Astrocyte (in vitro differentiated cells and primary cell): Measurements from ENCODE around the gene LYRM2. TPM values are rescaled to one million over a fixed set of nuclear protein-coding genes. Genes with fewer than 3 reads are reported as not detected.

Experiments
- DNase-seq: peaks from one replicate; pipeline ENCODE4 v3.0.0-alpha.2; 2010; ENCODE audit warnings: low read depth
- FAIRE-seq: peaks from 2 replicates; lab custom pipeline; 2011; peaks lifted over from hg19 to GRCh38; lab: Jason Lieb, UNC
- H2AFZ ChIP-seq: 2 replicates; pipeline ENCODE4 v1.6.0; 2012; ENCODE audit warnings: low read depth, low read length, inconsistent platforms
- H3K27ac ChIP-seq: 2 replicates; pipeline ENCODE4 v1.5.1; 2011; ENCODE audit warnings: low read depth, low read length, inconsistent platforms
- H3K27me3 ChIP-seq: 2 replicates; pipeline ENCODE4 v1.6.0; 2011; ENCODE audit warnings: low read length, inconsistent platforms; ENCODE audit not compliant: insufficient read depth
- H3K36me3 ChIP-seq: 2 replicates; pipeline ENCODE4 v1.5.1; 2011; ENCODE audit warnings: low read length, inconsistent platforms; ENCODE audit not compliant: insufficient read depth
- H3K4me1 ChIP-seq: 2 replicates; pipeline ENCODE4 v1.5.1; 2011; ENCODE audit warnings: low read length, inconsistent platforms; ENCODE audit not compliant: insufficient read depth
- H3K4me2 ChIP-seq: 2 replicates; pipeline ENCODE4 v1.6.0; 2012; ENCODE audit warnings: low read length, inconsistent platforms
- H3K4me3 ChIP-seq: 2 replicates; pipeline ENCODE4 v1.5.1; 2011; ENCODE audit warnings: low read depth, mild to moderate bottlenecking, low read length, inconsistent platforms; ENCODE audit not compliant: insufficient read depth
- H3K79me2 ChIP-seq: 2 replicates; pipeline ENCODE4 v1.6.0; 2012; ENCODE audit warnings: mild to moderate bottlenecking, low read length, inconsistent platforms; ENCODE audit not compliant: insufficient read depth
- H3K9ac ChIP-seq: 2 replicates; pipeline ENCODE4 v1.6.0; 2012; ENCODE audit warnings: mild to moderate bottlenecking, low read length, inconsistent platforms
- H3K9me3 ChIP-seq: 2 replicates; pipeline ENCODE4 v1.5.1; 2012; ENCODE audit warnings: low read depth, mild to moderate bottlenecking, low read length, inconsistent platforms; ENCODE audit not compliant: insufficient read depth
- H4K20me1 ChIP-seq: 2 replicates; pipeline ENCODE4 v1.6.0; 2012; ENCODE audit warnings: low read length, inconsistent platforms; ENCODE audit not compliant: insufficient read depth
- H3K27ac Mint-ChIP-seq: one replicate; pipeline ENCODE4 v1.8.0; 2021; ENCODE audit warnings: mild to moderate bottlenecking, mixed read lengths; ENCODE audit not compliant: unreplicated experiment
- H3K27me3 Mint-ChIP-seq: one replicate; pipeline ENCODE4 v1.8.0; 2021; ENCODE audit warnings: low read depth, mixed read lengths; ENCODE audit not compliant: unreplicated experiment
- H3K36me3 Mint-ChIP-seq: one replicate; pipeline ENCODE4 v1.8.0; 2021; ENCODE audit warnings: low read depth, mixed read lengths; ENCODE audit not compliant: unreplicated experiment
- H3K4me1 Mint-ChIP-seq: one replicate; pipeline ENCODE4 v1.8.0; 2021; ENCODE audit warnings: low read depth, mixed read lengths; ENCODE audit not compliant: unreplicated experiment
- H3K4me3 Mint-ChIP-seq: one replicate; pipeline ENCODE4 v1.8.0; 2021; ENCODE audit warnings: mild to moderate bottlenecking, moderate library complexity, mixed read lengths; ENCODE audit not compliant: unreplicated experiment
- H3K9me3 Mint-ChIP-seq: one replicate; pipeline ENCODE4 v1.8.0; 2021; ENCODE audit warnings: mild to moderate bottlenecking, mixed read lengths; ENCODE audit not compliant: unreplicated experiment
- CTCF ChIP-seq: IDR thresholded peaks from 2 replicates; pipeline ENCODE4 v1.5.1; 2011; ENCODE audit warnings: low read depth, mild to moderate bottlenecking, inconsistent platforms, low read length, moderate library complexity; ENCODE audit not compliant: insufficient read depth
- EZH2 ChIP-seq: IDR thresholded peaks from 2 replicates; pipeline ENCODE4 v1.6.1; 2012; ENCODE audit warnings: mild to moderate bottlenecking, low read length, inconsistent platforms; ENCODE audit not compliant: insufficient read depth
- total RNA-seq: library from RNA; stranded (reverse); gene quantifications from 2 replicates; pipeline ENCODE4 v1.2.1, GENCODE V29; 2021

LYRM2 gene
- total RNA-seq, 1 donor from 2014 or later: 39.2 TPM

DNA sequence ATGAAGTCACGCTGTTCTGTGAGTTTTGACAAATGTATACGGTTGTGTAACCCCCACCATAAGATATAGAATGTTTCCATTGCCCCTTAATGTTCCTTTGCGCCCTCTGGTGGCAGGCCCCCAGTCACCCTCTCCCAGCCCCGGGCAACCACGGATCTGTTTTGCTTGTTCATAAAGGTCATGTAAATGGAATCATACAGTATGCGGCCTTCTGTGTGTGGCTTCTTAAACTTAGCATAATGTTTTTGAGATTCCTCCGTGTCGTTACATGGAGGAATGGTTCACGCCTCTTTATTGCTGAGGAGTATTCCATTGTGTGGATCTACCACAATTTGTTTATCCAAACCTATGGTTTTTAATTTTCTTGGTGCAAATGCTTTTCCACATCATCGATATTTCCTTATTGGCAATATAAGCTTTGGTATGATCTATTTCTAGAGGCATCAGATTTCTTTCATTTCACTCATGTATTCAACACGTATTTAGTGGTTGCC, 28.4 kb downstream of the LYRM2 start:
- Histone ChIP-seq H3K27ac (no peak overlapping the region), H3K4me3 (no peak overlapping the region), H3K27me3 (no peaks in the 10 kb centered on the region), H3K79me2 (no peaks in the 10 kb centered on the region), H3K36me3 (no peaks in the 10 kb centered on the region), H4K20me1 (no peaks in the 10 kb centered on the region), H3K9me3 (no peaks in the 10 kb centered on the region), H3K4me1 (peaks cover 3% of the 10 kb centered on the region), H3K9ac (no peak overlapping the region), H2AFZ (no peak overlapping the region), H3K4me2 (no peak overlapping the region)
- FAIRE-seq (no peak), DNase-seq (no peak)
- TF ChIP-seq EZH2 (no peak), CTCF (peak; percentile 56)
- Mint-ChIP-seq H3K27ac (no peak overlapping the region), H3K4me3 (no peak overlapping the region), H3K27me3 (no peaks in the 10 kb centered on the region), H3K9me3 (no peaks in the 10 kb centered on the region), H3K36me3 (peaks cover 2% of the 10 kb centered on the region), H3K4me1 (peaks cover 11% of the 10 kb centered on the region)

DNA sequence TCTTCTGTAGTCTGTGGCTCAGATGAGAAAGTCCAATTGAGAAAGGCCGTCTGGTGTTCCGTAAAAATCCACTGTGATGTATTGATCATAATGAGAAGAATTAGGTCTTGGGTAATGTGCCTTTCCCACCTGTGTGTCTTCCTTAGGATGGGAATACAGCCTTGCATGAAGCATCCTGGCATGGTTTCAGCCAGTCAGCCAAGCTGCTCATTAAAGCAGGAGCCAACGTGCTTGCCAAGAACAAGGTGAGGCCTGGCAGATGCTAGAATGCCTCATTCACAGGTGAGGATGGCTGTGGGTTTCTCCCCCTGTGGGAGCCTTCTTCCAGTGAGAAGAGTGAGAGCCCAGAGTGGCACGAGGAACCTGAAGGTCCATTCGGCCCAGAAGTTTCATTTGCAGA, 32.7 kb downstream of the LYRM2 start:
- H3K79me2 ChIP-seq: no peaks in the 10 kb centered on the region
- TF ChIP-seq EZH2: no peak
- no peaks in the 10 kb centered on the region for H3K27me3 ChIP-seq
- no peak overlapping the region for H3K27ac Mint-ChIP-seq
- no peaks in the 10 kb centered on the region for H4K20me1 ChIP-seq
- no peak overlapping the region for H3K4me3 Mint-ChIP-seq
- no peaks in the 10 kb centered on the region for H3K4me1 Mint-ChIP-seq
- H3K9me3 Mint-ChIP-seq: no peaks in the 10 kb centered on the region
- no peak overlapping the region for H3K4me3 ChIP-seq
- no peaks in the 10 kb centered on the region for H3K27me3 Mint-ChIP-seq
- H3K4me1 ChIP-seq: no peaks in the 10 kb centered on the region
- no peak for FAIRE-seq
- H3K36me3 ChIP-seq: no peaks in the 10 kb centered on the region
- DNase-seq: no peak
- no peaks in the 10 kb centered on the region for H3K9me3 ChIP-seq
- H3K36me3 Mint-ChIP-seq: peaks cover 3% of the 10 kb centered on the region
- no peak overlapping the region for H3K27ac ChIP-seq
- H2AFZ ChIP-seq: no peak overlapping the region
- no peak overlapping the region for H3K9ac ChIP-seq
- no peak overlapping the region for H3K4me2 ChIP-seq

DNA sequence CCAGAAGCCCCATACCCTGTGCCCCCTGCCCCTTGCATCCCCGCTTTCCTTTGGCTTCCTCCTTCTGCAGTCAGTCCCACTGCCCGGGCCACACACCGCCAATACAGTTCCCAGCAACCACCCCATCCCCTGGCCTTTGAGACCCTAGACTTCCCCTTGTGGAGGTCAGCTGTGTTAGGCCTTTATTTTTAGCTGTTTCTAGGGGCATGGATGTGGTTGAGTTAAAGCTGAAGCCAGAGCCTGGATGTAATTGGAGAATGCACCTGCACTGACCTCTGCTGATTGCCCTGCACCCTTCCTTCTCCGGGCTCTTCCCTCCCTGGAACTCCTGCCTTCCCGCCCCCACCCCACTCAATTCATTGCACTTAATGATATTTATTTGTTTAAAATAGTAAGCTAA, 33.9 kb downstream of the LYRM2 start:
- H3K4me3 ChIP-seq: no peak overlapping the region
- no peak overlapping the region for H3K27ac ChIP-seq
- H3K27me3 Mint-ChIP-seq: no peaks in the 10 kb centered on the region
- H4K20me1 ChIP-seq: no peaks in the 10 kb centered on the region
- no peaks in the 10 kb centered on the region for H3K4me1 ChIP-seq
- DNase-seq: no peak
- H3K36me3 ChIP-seq: no peaks in the 10 kb centered on the region
- H3K9me3 Mint-ChIP-seq: no peaks in the 10 kb centered on the region
- FAIRE-seq: no peak
- no peak overlapping the region for H3K9ac ChIP-seq
- H3K27me3 ChIP-seq: no peaks in the 10 kb centered on the region
- H3K9me3 ChIP-seq: no peaks in the 10 kb centered on the region
- H3K4me3 Mint-ChIP-seq: no peak overlapping the region
- no peak overlapping the region for H3K4me2 ChIP-seq
- no peak overlapping the region for H3K27ac Mint-ChIP-seq
- H2AFZ ChIP-seq: no peak overlapping the region
- peaks cover 3% of the 10 kb centered on the region for H3K36me3 Mint-ChIP-seq
- no peaks in the 10 kb centered on the region for H3K79me2 ChIP-seq
- TF ChIP-seq CTCF: no peak
- TF ChIP-seq EZH2: no peak
- H3K4me1 Mint-ChIP-seq: no peaks in the 10 kb centered on the region
